HepG2 (cell line): ENCODE data around the gene C5orf24. TPM values are rescaled to one million over a fixed set of nuclear protein-coding genes. Genes with fewer than 3 reads are reported as not detected.

ENCODE experiments used
- ARNT2 ChIP-seq: sonication (generic); formaldehyde crosslinking; IDR thresholded peaks from 2 replicates; pipeline ENCODE4 v1.8.0; 2022; ENCODE audit warnings: mild to moderate bottlenecking, low read depth, missing genetic modification reagents, moderate library complexity
- EHMT2 ChIP-seq: fragments of 200-600 bp; sonication (generic); IDR thresholded peaks from 2 replicates; pipeline ENCODE4 v1.7.0; 2017; ENCODE audit warnings: antibody characterized with exemption, low read depth, low read length, borderline replicate concordance
- GTF3A ChIP-seq: sonication (generic); formaldehyde crosslinking; conservative IDR thresholded peaks from 2 replicates; pipeline ENCODE4 v1.4.0; 2020; ENCODE audit warnings: mild to moderate bottlenecking, missing genetic modification reagents
- HNRNPH1 ChIP-seq: fragments of 200-400 bp; formaldehyde crosslinking; optimal IDR thresholded peaks from 2 replicates; pipeline ENCODE3; 2017; ENCODE audit warnings: mild to moderate bottlenecking, low read depth, low read length
- KIAA2018 ChIP-seq: sonication (generic); formaldehyde crosslinking; IDR thresholded peaks from 2 replicates; pipeline ENCODE4 v1.5.0; 2020; ENCODE audit warnings: mild to moderate bottlenecking, missing genetic modification reagents, borderline replicate concordance
- MATR3 ChIP-seq: sonication (generic); formaldehyde crosslinking; IDR thresholded peaks from 2 replicates; pipeline ENCODE4 v1.4.0; 2020; ENCODE audit warnings: missing genetic modification reagents
- MXI1 ChIP-seq: IDR thresholded peaks from 3 replicates; pipeline ENCODE4 v1.6.1; 2012; ENCODE audit warnings: low read depth, low read length, inconsistent platforms, borderline replicate concordance
- NONO ChIP-seq, 2 experiments: fragments of 450-650 bp in 1 of 2; sonication (generic) in 1 of 2; formaldehyde crosslinking in 1 of 2; IDR thresholded peaks in 1 of 2; conservative IDR thresholded peaks in 1 of 2; 2 replicates each; pipeline versions ENCODE4 v1.6.1 to v1.8.0; 2017 to 2022; ENCODE audit warnings: mild to moderate bottlenecking in 1 of 2, missing genetic modification reagents in 1 of 2, moderate library complexity in 1 of 2
- PCBP1 ChIP-seq: fragments of 200-400 bp; formaldehyde crosslinking; IDR thresholded peaks from 2 replicates; pipeline ENCODE4 v1.6.1; 2017; ENCODE audit warnings: mild to moderate bottlenecking, low read depth, low read length, borderline replicate concordance
- PLRG1 ChIP-seq: fragments of 450-650 bp; conservative IDR thresholded peaks from 2 replicates; pipeline ENCODE4 v1.6.1; 2016
- RBM22 ChIP-seq: fragments of 200-400 bp; formaldehyde crosslinking; optimal IDR thresholded peaks from 2 replicates; pipeline ENCODE3; 2017; ENCODE audit warnings: mild to moderate bottlenecking, low read length, moderate library complexity
- SPEN ChIP-seq: sonication (generic); formaldehyde crosslinking; IDR thresholded peaks from 2 replicates; pipeline ENCODE4 v1.5.1; 2020; ENCODE audit warnings: low read depth, mild to moderate bottlenecking, missing genetic modification reagents
- YEATS4 ChIP-seq: sonication (generic); formaldehyde crosslinking; IDR thresholded peaks from 2 replicates; pipeline ENCODE4 v1.4.0; 2020; ENCODE audit warnings: missing genetic modification reagents, borderline replicate concordance
- ZBTB1 ChIP-seq: sonication (generic); formaldehyde crosslinking; IDR thresholded peaks from 2 replicates; pipeline ENCODE4 v1.4.0; 2020; ENCODE audit warnings: missing genetic modification reagents, borderline replicate concordance
- ZFP91 ChIP-seq: sonication (generic); formaldehyde crosslinking; IDR thresholded peaks from 2 replicates; pipeline ENCODE4 v1.9.0; 2022; ENCODE audit warnings: missing genetic modification reagents, mild to moderate bottlenecking, borderline replicate concordance
- ZNF24 ChIP-seq: fragments of 450-650 bp; IDR thresholded peaks from 2 replicates; pipeline ENCODE4 v1.6.1; 2017; ENCODE audit warnings: antibody characterized with exemption, mild to moderate bottlenecking
- ZNF530 ChIP-seq: sonication (generic); formaldehyde crosslinking; IDR thresholded peaks from 2 replicates; pipeline ENCODE4 v1.5.0; 2020; ENCODE audit warnings: low read depth, mild to moderate bottlenecking, missing genetic modification reagents
- ZNF564 ChIP-seq: sonication (generic); formaldehyde crosslinking; IDR thresholded peaks from 2 replicates; pipeline ENCODE4 v1.8.1; 2023; ENCODE audit warnings: mild to moderate bottlenecking, missing genetic modification reagents
- ZNF788 ChIP-seq: sonication (generic); formaldehyde crosslinking; IDR thresholded peaks from 2 replicates; pipeline ENCODE4 v1.5.0; 2020; ENCODE audit warnings: mild to moderate bottlenecking, missing genetic modification reagents, borderline replicate concordance
- ZZZ3 ChIP-seq: sonication (generic); formaldehyde crosslinking; IDR thresholded peaks from 2 replicates; pipeline ENCODE4 v1.4.0; 2020; ENCODE audit warnings: missing genetic modification reagents, mild to moderate bottlenecking, borderline replicate concordance
- polyA plus RNA-seq, 8 experiments: library from polyadenylated mRNA; depleted of rRNA in 3 of 8; stranded (reverse) in 7 of 8; unstranded in 1 of 8; fragments of >200 nt; fragmentation: Illumina TruSeq in 4 of 8; extraction: Trizol in 4 of 8; gene quantifications; 2 replicates each; pipeline versions ENCODE4 v1.2.1 to v1.2.3, GENCODE V29; 2011 to 2016; ENCODE audit warnings: low read depth in 4 of 8, missing spikeins in 1 of 8, mixed read lengths in 1 of 8; ENCODE audit not compliant: insufficient read depth in 1 of 8
- total RNA-seq, 5 experiments: library from RNA; depleted of rRNA; stranded (reverse); fragments of >200 nt; fragmentation: Illumina TruSeq; extraction: Trizol; gene quantifications; 2 replicates each; pipeline ENCODE4 v1.2.3, GENCODE V29; 2016; ENCODE audit warnings: low read depth in 1 of 5

The C5orf24 gene
- total and polyA plus RNA-seq, 2 of the 13 experiments (the other 11 are each of a cell fraction or from before 2014, with no cell fraction given), result 34.6 to 41.5 TPM

- peak; percentile 91 for TF ChIP-seq SPEN (CRISPR knock-in tag)
- no peak; the same call in 1 of the 2 replicates for TF ChIP-seq ZNF24
- peak; percentile 99 for TF ChIP-seq ARNT2 (CRISPR knock-in tag)
- peak; percentile 85 for TF ChIP-seq ZNF564
- TF ChIP-seq MXI1, result peak; percentile 85
- TF ChIP-seq ZFP91 (CRISPR knock-in tag), result peak; percentile 92; the same call in 1 of the 2 replicates
- peak; percentile 96 for TF ChIP-seq YEATS4 (CRISPR knock-in tag)
- TF ChIP-seq PLRG1, result no peak
- TF ChIP-seq KIAA2018 (CRISPR knock-in tag), result no peak
- TF ChIP-seq ZNF788 (CRISPR knock-in tag), result peak; percentile 19; the same call in 1 of the 2 replicates
- 0 out of 2 replicates have a peak, but pooled peaks have one; percentile 8 for TF ChIP-seq GTF3A
- TF ChIP-seq PCBP1, result no peak
- peak; percentile 31 for TF ChIP-seq HNRNPH1
- TF ChIP-seq NONO (IDR thresholded peaks at IDR 0.05), result no peak
- TF ChIP-seq NONO (CRISPR knock-in tag; conservative IDR thresholded peaks at IDR 0.05), result peak; percentile 96
- no peak for TF ChIP-seq ZBTB1 (CRISPR knock-in tag)
- no peak for TF ChIP-seq MATR3 (CRISPR knock-in tag)
- no peak for TF ChIP-seq ZNF530 (CRISPR knock-in tag)
- peak; percentile 78; the same call in 1 of the 2 replicates for TF ChIP-seq ZZZ3 (CRISPR knock-in tag)
- TF ChIP-seq EHMT2, result no peak
- peak; percentile 93 for TF ChIP-seq RBM22
Measured at GRCh38 chr5:134845852-134846640, at the start of gene C5orf24 (continued).
